ENCODE data around the gene ZNF620.
"Not testable (repeated sequence)": the region's sequence is repeated elsewhere in the genome, so short reads cannot be mapped to it uniquely, and the experiment has no call there.

ZNF620 gene

GRCh38 chr3:40504636-40505430, 1.0 kb upstream of the ZNF620 start:
- DNase-seq: no peak

DNA sequence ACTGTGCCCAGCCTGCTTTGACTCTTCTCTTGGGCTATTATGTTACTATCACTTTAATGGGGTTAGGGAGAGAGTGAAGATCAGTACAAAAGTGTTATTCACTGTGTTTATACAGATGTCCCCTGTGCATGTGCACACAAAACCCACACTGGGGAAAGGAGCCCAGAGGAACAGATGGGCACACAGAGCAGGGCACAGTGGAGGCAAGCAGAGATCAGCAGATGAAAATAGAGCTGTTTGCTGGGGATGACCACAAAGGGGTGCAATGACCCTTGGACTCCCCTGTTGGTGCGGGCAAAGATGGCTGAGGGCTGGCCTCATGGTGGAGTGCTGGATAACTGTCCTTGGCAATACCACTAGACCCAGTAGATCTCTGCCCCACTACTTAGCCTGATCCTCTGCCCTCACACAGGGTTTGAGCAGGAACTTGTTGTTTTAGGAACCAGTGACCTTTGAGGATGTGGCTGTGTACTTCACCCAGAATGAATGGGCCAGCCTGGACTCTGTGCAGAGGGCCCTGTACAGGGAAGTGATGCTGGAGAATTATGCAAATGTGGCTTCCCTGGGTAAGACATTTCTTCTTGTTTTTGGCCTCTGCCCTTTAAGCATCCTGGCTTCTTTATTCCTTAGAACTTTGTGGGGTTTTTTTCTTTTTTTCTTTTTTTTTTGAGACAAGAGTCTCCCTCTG, 5.3 kb downstream of the ZNF620 start:
- DNase-seq: no peak

DNA sequence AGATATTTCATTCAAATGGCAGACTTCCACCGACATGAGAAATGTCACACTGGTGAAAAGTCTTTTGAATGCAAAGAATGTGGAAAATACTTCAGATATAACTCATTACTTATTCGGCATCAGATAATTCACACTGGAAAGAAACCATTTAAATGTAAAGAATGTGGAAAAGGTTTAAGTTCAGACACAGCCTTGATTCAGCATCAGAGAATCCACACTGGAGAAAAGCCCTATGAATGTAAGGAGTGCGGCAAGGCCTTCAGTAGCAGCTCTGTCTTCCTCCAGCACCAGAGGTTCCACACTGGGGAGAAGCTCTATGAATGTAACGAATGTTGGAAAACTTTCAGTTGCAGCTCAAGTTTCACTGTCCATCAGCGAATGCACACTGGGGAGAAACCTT, 10.4 kb downstream of the ZNF620 start:
- DNase-seq: no peak

GRCh38 chr3:40518067-40518466, 12.2 kb downstream of the ZNF620 start:
- no peak for DNase-seq

DNA sequence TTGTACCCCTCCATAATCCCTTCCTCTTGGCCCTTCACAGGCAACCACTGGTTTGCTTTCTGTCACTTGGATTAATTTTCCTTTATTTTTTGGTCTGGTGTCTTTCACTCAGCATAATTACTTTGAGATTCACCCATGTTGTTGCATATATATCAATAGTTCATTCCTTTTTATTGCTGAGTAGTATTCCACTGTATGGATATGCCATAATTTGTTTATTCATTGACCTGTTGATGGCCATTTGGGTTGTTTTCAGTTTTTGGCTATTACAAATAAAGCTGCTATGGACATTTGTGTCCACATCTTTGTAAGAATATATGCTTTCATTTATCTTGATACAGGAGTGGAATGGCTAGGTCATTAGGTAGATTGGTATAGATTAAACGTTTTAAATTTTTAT, 13.0 kb downstream of the ZNF620 start:
- DNase-seq: no peak

- no peak for DNase-seq
These were observed 15.4 kb downstream of the ZNF620 start for GRCh38 chr3:40521254-40521653.

- no peak for DNase-seq
These were observed 17.9 kb downstream of the ZNF620 start for GRCh38 chr3:40523781-40524180.

DNA sequence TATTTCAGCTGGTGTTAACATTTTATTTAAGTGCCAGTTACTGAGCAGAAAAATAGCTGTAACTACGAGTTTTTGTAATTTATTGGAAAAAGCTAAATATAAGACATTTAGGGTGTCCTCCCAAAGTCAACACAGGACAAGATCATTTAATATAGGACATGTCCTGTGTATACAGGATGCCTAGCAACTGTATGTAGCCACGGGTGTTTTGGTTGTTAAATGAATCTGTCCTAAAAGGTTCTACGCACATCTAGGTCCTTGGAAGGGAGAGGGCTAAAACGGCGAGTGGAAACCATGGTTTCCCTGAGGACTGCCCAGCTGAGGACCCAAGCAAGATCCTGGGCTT, 18.4 kb downstream of the ZNF620 start:
- DNase-seq: peak; percentile 73

- DNase-seq: peak; percentile 77
These were observed 18.9 kb downstream of the ZNF620 start, which contains the start of gene ZNF621 for GRCh38 chr3:40524568-40525285. TSS of gene ZNF621 (plus strand) at chr3:40524960. CDS start at chr3:40525841, 881 bp downstream.

GRCh38 chr3:40528426-40528825, 22.6 kb downstream of the ZNF620 start:
- no peak for DNase-seq

GRCh38 chr3:40532252-40532651, 26.4 kb downstream of the ZNF620 start:
- DNase-seq: no peak

DNA sequence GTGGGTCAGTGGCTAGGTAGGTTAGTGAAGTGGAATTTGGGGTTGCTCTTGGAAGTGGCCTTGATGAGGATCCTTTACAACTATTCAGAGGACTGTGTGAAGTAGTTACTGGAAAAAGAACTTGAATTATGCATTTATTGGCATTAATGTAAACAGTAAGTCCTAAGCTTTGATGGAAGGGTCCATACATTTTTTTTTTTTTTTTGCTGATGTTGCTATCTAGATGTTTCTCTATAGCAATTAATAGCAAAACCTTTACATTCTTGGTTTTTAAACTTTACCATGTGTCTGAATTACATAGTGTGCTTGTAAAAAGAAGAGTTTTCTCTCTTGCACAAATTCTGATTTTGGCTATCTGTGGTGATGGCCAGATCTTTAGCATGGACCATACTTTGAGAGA, 28.4 kb downstream of the ZNF620 start:
- no peak for DNase-seq

DNA sequence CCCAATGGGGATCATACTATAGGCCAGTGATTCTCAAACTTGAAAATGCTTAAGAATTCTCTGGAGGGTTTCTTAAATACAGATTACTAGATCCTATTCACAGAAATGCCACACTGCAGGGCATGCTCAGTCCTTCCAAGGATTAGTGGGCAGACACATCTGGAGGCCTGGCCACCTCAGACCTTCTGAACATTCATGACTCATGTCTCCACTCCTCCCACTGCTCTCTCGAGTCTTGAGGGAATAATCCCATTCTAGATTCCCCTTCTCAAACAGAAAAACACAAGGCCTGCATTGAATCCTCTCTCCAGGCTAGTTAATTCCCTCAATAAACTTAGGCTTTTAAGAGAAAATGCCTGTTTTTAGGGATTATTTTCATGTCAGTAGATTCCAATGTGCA, 41.0 kb downstream of the ZNF620 start:
- DNase-seq: no peak

DNA sequence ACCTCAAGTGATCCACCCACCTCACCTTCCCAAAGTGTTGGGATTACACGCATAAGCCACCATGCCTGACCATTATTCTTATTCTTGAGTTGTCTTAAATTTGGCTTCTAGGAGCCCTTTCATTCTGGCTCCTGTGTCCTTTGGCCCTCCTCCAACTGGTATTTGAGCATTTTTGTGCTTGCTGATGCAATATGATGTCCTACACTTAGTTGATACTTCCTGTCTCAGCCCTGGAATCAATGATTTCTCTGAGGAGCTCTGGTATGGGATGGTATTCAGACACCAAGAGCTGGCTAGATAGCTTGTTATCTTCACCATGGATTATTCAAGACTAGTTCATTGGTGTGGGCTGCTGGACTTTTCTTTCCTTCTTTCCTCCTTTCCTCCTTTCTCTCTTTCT, 44.3 kb downstream of the ZNF620 start:
- no peak for DNase-seq

- DNase-seq: no peak
These were observed 51.8 kb downstream of the ZNF620 start for GRCh38 chr3:40557575-40558161.

DNA sequence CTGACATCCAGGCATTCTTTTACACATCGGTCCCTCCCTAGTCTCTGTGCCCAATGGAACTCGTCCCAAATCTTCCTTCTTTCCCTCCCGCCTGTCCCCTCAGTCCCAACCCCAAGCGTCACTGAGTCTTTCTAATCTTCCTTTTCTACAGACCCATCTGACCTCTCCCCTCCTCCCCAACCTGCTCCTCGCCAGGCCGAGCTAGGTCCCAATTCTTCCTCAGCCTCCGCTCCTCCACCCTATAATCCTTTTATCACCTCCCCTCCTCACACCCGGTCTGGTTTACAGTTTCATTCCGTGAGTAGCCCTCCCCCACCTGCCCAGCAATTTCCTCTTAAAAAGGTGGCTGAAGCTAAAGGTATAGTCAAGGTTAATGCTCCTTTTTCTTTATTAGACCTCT, 56.6 kb downstream of the ZNF620 start:
- DNase-seq: not testable (repeated sequence)

GRCh38 chr3:40565629-40566028, 59.8 kb downstream of the ZNF620 start:
- not testable (repeated sequence) for DNase-seq

GRCh38 chr3:40566694-40567093, 60.9 kb downstream of the ZNF620 start:
- DNase-seq: no peak
